ENCODE results near the gene YEATS2.

DNA sequence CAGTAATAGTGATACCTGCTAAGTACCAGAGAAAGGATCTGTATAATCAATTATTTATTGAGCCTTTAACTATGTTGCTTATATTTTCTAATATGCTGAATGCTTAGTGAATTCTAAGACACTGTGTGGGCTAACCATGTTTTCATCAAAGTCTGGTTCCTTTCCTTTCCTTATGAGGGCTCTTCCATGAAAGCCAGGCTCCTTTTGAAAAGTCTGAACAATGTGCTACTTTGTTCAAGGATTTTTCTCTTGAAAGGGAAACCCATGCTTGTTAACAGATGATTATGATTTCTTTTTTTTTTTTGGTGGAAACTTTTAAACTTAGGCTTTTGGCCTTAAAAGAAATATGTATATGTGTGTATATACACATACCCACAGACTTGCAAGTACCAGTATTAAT is 17.0 kb downstream of the YEATS2 start:
- no peak for TF ChIP-seq EP300 (IDR thresholded peaks at IDR 0.05; ENCODE audit: borderline replicate concordance in 1 of 2, low read depth in 1 of 2, low read length in 1 of 2)
- TF ChIP-seq EZH2phosphoT487 (IDR thresholded peaks at IDR 0.05; ENCODE audit: borderline replicate concordance, low read depth) = no peak
- TF ChIP-seq, protein P1, sequence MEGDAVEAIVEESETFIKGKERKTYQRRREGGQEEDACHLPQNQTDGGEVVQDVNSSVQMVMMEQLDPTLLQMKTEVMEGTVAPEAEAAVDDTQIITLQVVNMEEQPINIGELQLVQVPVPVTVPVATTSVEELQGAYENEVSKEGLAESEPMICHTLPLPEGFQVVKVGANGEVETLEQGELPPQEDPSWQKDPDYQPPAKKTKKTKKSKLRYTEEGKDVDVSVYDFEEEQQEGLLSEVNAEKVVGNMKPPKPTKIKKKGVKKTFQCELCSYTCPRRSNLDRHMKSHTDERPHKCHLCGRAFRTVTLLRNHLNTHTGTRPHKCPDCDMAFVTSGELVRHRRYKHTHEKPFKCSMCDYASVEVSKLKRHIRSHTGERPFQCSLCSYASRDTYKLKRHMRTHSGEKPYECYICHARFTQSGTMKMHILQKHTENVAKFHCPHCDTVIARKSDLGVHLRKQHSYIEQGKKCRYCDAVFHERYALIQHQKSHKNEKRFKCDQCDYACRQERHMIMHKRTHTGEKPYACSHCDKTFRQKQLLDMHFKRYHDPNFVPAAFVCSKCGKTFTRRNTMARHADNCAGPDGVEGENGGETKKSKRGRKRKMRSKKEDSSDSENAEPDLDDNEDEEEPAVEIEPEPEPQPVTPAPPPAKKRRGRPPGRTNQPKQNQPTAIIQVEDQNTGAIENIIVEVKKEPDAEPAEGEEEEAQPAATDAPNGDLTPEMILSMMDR (IDR thresholded peaks at IDR 0.05) = no peak
- TF ChIP-seq, protein P2, sequence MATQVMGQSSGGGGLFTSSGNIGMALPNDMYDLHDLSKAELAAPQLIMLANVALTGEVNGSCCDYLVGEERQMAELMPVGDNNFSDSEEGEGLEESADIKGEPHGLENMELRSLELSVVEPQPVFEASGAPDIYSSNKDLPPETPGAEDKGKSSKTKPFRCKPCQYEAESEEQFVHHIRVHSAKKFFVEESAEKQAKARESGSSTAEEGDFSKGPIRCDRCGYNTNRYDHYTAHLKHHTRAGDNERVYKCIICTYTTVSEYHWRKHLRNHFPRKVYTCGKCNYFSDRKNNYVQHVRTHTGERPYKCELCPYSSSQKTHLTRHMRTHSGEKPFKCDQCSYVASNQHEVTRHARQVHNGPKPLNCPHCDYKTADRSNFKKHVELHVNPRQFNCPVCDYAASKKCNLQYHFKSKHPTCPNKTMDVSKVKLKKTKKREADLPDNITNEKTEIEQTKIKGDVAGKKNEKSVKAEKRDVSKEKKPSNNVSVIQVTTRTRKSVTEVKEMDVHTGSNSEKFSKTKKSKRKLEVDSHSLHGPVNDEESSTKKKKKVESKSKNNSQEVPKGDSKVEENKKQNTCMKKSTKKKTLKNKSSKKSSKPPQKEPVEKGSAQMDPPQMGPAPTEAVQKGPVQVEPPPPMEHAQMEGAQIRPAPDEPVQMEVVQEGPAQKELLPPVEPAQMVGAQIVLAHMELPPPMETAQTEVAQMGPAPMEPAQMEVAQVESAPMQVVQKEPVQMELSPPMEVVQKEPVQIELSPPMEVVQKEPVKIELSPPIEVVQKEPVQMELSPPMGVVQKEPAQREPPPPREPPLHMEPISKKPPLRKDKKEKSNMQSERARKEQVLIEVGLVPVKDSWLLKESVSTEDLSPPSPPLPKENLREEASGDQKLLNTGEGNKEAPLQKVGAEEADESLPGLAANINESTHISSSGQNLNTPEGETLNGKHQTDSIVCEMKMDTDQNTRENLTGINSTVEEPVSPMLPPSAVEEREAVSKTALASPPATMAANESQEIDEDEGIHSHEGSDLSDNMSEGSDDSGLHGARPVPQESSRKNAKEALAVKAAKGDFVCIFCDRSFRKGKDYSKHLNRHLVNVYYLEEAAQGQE (IDR thresholded peaks at IDR 0.05; ENCODE audit: low read depth, low read length) = no peak
- no peak for TF ChIP-seq JUND (IDR thresholded peaks at IDR 0.05)
- TF ChIP-seq FOXM1 (IDR thresholded peaks at IDR 0.05; ENCODE audit: low read depth) = no peak
- TF ChIP-seq, protein P3, sequence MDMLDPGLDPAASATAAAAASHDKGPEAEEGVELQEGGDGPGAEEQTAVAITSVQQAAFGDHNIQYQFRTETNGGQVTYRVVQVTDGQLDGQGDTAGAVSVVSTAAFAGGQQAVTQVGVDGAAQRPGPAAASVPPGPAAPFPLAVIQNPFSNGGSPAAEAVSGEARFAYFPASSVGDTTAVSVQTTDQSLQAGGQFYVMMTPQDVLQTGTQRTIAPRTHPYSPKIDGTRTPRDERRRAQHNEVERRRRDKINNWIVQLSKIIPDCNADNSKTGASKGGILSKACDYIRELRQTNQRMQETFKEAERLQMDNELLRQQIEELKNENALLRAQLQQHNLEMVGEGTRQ (IDR thresholded peaks at IDR 0.05; ENCODE audit: borderline replicate concordance, low read depth, low read length) = no peak

Data from SK-N-SH (cell line).